ENCODE measurements around the gene ELMO2. TPM values are rescaled to one million over a fixed set of nuclear protein-coding genes. Genes with fewer than 3 reads are reported as not detected.
A peak's percentile ranks its signal among the peaks of the same experiment; 100 is the strongest.

The ELMO2 gene
- 10 to 100 TPM; 41.6 to 69.1 (median 53.8) TPM for total RNA-seq

- peak within 1 kb of the TSS; percentile 81 to 97 (median 94) for H3K27ac ChIP-seq
- TF ChIP-seq POLR2AphosphoS5 (IDR thresholded peaks at IDR 0.05) (peak; percentile 4), EP300 (IDR thresholded peaks at IDR 0.05) (no peak), POLR2A (IDR thresholded peaks at IDR 0.05) (peak; percentile 48 to 60), CTCF (IDR thresholded peaks at IDR 0.05) (peak in 3 of 4 experiments; percentile 18 to 56 (median 34))
- peak within 1 kb of the TSS; percentile 68 to 94 for H3K4me3 ChIP-seq
- WGBS, 2 donors (ENCODE audit: low coverage in 1 of 2) = 0 to 2% methylated on average over 9 to 18 of the region's 60 CpGs
- H3K4me1 ChIP-seq = peaks cover 3 to 64% (median 38%) of the 10 kb centered on the region in 3 donors
- H3K27me3 ChIP-seq = no peaks in the 10 kb centered on the region
- ATAC-seq = peak; percentile 96
- no peaks in the 10 kb centered on the region for H3K9me3 ChIP-seq
- H3K36me3 ChIP-seq = no peaks in the 10 kb centered on the region
Measured at GRCh38 chr20:46406200-46406985, at the start of gene ELMO2. Gene ELMO2, minus strand, starts transcription at chr20:46406615. Its CDS starts 12,133 bp downstream, at chr20:46394482.

GRCh38 chr20:46455729-46456128, 49.3 kb upstream of the ELMO2 start:
- Histone ChIP-seq H3K27ac (no peak overlapping the region), H3K4me1 (peaks cover 0 to 5% (median 0%) of the 10 kb centered on the region in 3 donors), H3K36me3 (no peaks in the 10 kb centered on the region), H3K9me3 (peaks cover 0 to 20% (median 0%) of the 10 kb centered on the region in 3 donors), H3K4me3 (no peak overlapping the region), H3K27me3 (peaks cover 45% of the 10 kb centered on the region)
- TF ChIP-seq POLR2A (IDR thresholded peaks at IDR 0.05) (no peak), CTCF (IDR thresholded peaks at IDR 0.05) (no peak), EP300 (IDR thresholded peaks at IDR 0.05) (no peak), POLR2AphosphoS5 (IDR thresholded peaks at IDR 0.05) (no peak)
- ATAC-seq = no peak
- WGBS, 2 donors (ENCODE audit: low coverage in 1 of 2) = 94 to 100% methylated on average over 2 of the region's 2 CpGs

- TF ChIP-seq EP300 (IDR thresholded peaks at IDR 0.05) (no peak), POLR2A (IDR thresholded peaks at IDR 0.05) (no peak), CTCF (IDR thresholded peaks at IDR 0.05) (no peak), POLR2AphosphoS5 (IDR thresholded peaks at IDR 0.05) (no peak)
- Histone ChIP-seq H3K36me3 (no peaks in the 10 kb centered on the region), H3K27ac (no peak overlapping the region), H3K27me3 (peaks cover 38% of the 10 kb centered on the region), H3K4me1 (no peaks in the 10 kb centered on the region), H3K4me3 (no peak overlapping the region), H3K9me3 (peaks cover 0 to 15% (median 0%) of the 10 kb centered on the region in 3 donors)
- WGBS, 2 donors (ENCODE audit: low coverage in 1 of 2) = 92 to 100% methylated on average over 1 to 5 of the region's 5 CpGs
- no peak for ATAC-seq
Measured at GRCh38 chr20:46446851-46447250, 40.4 kb upstream of the ELMO2 start.

- Histone ChIP-seq H3K9me3 (peaks cover 0 to 7% (median 0%) of the 10 kb centered on the region in 3 donors), H3K27me3 (peaks cover 39% of the 10 kb centered on the region), H3K4me3 (no peak overlapping the region), H3K27ac (no peak overlapping the region), H3K4me1 (no peaks in the 10 kb centered on the region), H3K36me3 (no peaks in the 10 kb centered on the region)
- TF ChIP-seq POLR2A (IDR thresholded peaks at IDR 0.05) = no peak
- no peak for TF ChIP-seq EP300 (IDR thresholded peaks at IDR 0.05)
- no peak for TF ChIP-seq CTCF (IDR thresholded peaks at IDR 0.05)
- no peak for TF ChIP-seq POLR2AphosphoS5 (IDR thresholded peaks at IDR 0.05)
- no peak for ATAC-seq
- 68 to 73% methylated on average over 2 to 3 of the region's 4 CpGs for WGBS, 2 donors (ENCODE audit: low coverage in 1 of 2)
Measured at GRCh38 chr20:46439837-46440236, 33.4 kb upstream of the ELMO2 start.

Data from gastroesophageal sphincter (tissue), 4 donors.